Measurements from ENCODE around the gene GAGE10. TPM values are rescaled to one million over a fixed set of nuclear protein-coding genes. Genes with fewer than 3 reads are reported as not detected.
A peak's percentile ranks its signal among the peaks of the same experiment; 100 is the strongest.
"Not testable (repeated sequence)": the region's sequence is repeated elsewhere in the genome, so short reads cannot be mapped to it uniquely, and the experiment has no call there.

GAGE10 gene
- total and polyA plus RNA-seq, 2 donors (not counting 3 experiments of a cell fraction or from before 2014, with no cell fraction given), result not detected

- H3K9ac ChIP-seq (replicated peaks; ENCODE audit: extremely low read depth, insufficient read depth, low read length); DNase-seq (ENCODE audit: low read depth, low spot score); H3K4me2 ChIP-seq (ENCODE audit: insufficient read depth, low read length); dilution Hi-C loops (cut with MboI; ENCODE audit: extremely low pct_ligation_motif_present, low sequenced_read_pairs); H3K79me2 ChIP-seq (ENCODE audit: control insufficient read depth, insufficient read depth, low read length); H3K4me1 ChIP-seq (ENCODE audit: control insufficient read depth, extremely low read depth, insufficient read depth, low read length); intact Hi-C loops (cut with micrococcal nuclease); H4K20me1 ChIP-seq (replicated peaks; ENCODE audit: control insufficient read depth, extremely low read depth, insufficient read depth, low read length); BruUV-seq (replicated peaks); H3K27me3 ChIP-seq (ENCODE audit: control insufficient read depth in 2 of 2, insufficient read depth in 2 of 2, low read length in 2 of 2); H3K27ac ChIP-seq (ENCODE audit: insufficient read depth, low read depth, low read length); CTCF ChIA-PET; H3K36me3 ChIP-seq (ENCODE audit: control insufficient read depth in 2 of 2, extremely low read depth in 1 of 2, insufficient read depth in 2 of 2, low read length in 2 of 2); POLR2A ChIA-PET; H3K9me3 ChIP-seq (replicated peaks; ENCODE audit: control insufficient read depth, insufficient read depth, low read length); H3K9me1 ChIP-seq (replicated peaks; ENCODE audit: control insufficient read depth, extremely low read depth, insufficient read depth, low read length); FAIRE-seq; H3K4me3 ChIP-seq (replicated peaks in 1 of 3; ENCODE audit: insufficient read depth in 1 of 3, low read depth in 1 of 3, low read length in 3 of 3); H2AFZ ChIP-seq (ENCODE audit: low read depth, low read length): not testable (repeated sequence)
Observed at GRCh38 chrX:49344496-49345175, 41.2 kb downstream of the GAGE10 start.

- DNase-seq (ENCODE audit: low read depth, low spot score); H3K4me1 ChIP-seq (ENCODE audit: control insufficient read depth, extremely low read depth, insufficient read depth, low read length); dilution Hi-C loops (cut with MboI; ENCODE audit: extremely low pct_ligation_motif_present, low sequenced_read_pairs); H3K36me3 ChIP-seq (ENCODE audit: control insufficient read depth in 2 of 2, extremely low read depth in 1 of 2, insufficient read depth in 2 of 2, low read length in 2 of 2); H4K20me1 ChIP-seq (replicated peaks; ENCODE audit: control insufficient read depth, extremely low read depth, insufficient read depth, low read length); H3K4me3 ChIP-seq (replicated peaks in 1 of 3; ENCODE audit: insufficient read depth in 1 of 3, low read depth in 1 of 3, low read length in 3 of 3); intact Hi-C loops (cut with micrococcal nuclease); H3K27ac ChIP-seq (ENCODE audit: insufficient read depth, low read depth, low read length); BruUV-seq (replicated peaks); POLR2A ChIA-PET; H3K9me3 ChIP-seq (replicated peaks; ENCODE audit: control insufficient read depth, insufficient read depth, low read length); H3K9me1 ChIP-seq (replicated peaks; ENCODE audit: control insufficient read depth, extremely low read depth, insufficient read depth, low read length); CTCF ChIA-PET; H3K9ac ChIP-seq (replicated peaks; ENCODE audit: extremely low read depth, insufficient read depth, low read length); H2AFZ ChIP-seq (ENCODE audit: low read depth, low read length); H3K27me3 ChIP-seq (ENCODE audit: control insufficient read depth in 2 of 2, insufficient read depth in 2 of 2, low read length in 2 of 2); FAIRE-seq; H3K4me2 ChIP-seq (ENCODE audit: insufficient read depth, low read length); H3K79me2 ChIP-seq (ENCODE audit: control insufficient read depth, insufficient read depth, low read length): not testable (repeated sequence)
Observed at GRCh38 chrX:49345402-49345801, 42.0 kb downstream of the GAGE10 start.

- dilution Hi-C loops (cut with MboI; ENCODE audit: extremely low pct_ligation_motif_present, low sequenced_read_pairs); FAIRE-seq; H4K20me1 ChIP-seq (replicated peaks; ENCODE audit: control insufficient read depth, extremely low read depth, insufficient read depth, low read length); H3K4me1 ChIP-seq (ENCODE audit: control insufficient read depth, extremely low read depth, insufficient read depth, low read length); H3K9me3 ChIP-seq (replicated peaks; ENCODE audit: control insufficient read depth, insufficient read depth, low read length); H3K27ac ChIP-seq (ENCODE audit: insufficient read depth, low read depth, low read length); H3K4me2 ChIP-seq (ENCODE audit: insufficient read depth, low read length); intact Hi-C loops (cut with micrococcal nuclease); H3K9ac ChIP-seq (replicated peaks; ENCODE audit: extremely low read depth, insufficient read depth, low read length); H2AFZ ChIP-seq (ENCODE audit: low read depth, low read length); H3K9me1 ChIP-seq (replicated peaks; ENCODE audit: control insufficient read depth, extremely low read depth, insufficient read depth, low read length); H3K27me3 ChIP-seq (ENCODE audit: control insufficient read depth in 2 of 2, insufficient read depth in 2 of 2, low read length in 2 of 2); H3K4me3 ChIP-seq (replicated peaks in 1 of 3; ENCODE audit: insufficient read depth in 1 of 3, low read depth in 1 of 3, low read length in 3 of 3); H3K36me3 ChIP-seq (ENCODE audit: control insufficient read depth in 2 of 2, extremely low read depth in 1 of 2, insufficient read depth in 2 of 2, low read length in 2 of 2); POLR2A ChIA-PET; BruUV-seq (replicated peaks); CTCF ChIA-PET; H3K79me2 ChIP-seq (ENCODE audit: control insufficient read depth, insufficient read depth, low read length): not testable (repeated sequence)
- peak; percentile 4 for DNase-seq (ENCODE audit: low read depth, low spot score)
Observed at GRCh38 chrX:49346150-49346549, 42.7 kb downstream of the GAGE10 start.

Other genes with a start within 250 kb of the GAGE10 start
- 5.7 and 6.4 TPM in 2 replicates for gene CCDC120, start 244.6 kb upstream of the GAGE10 start, total RNA-seq
- gene CCDC120, start 244.6 kb upstream of the GAGE10 start, polyA plus RNA-seq, result 2.8 and 3.1 TPM in 2 replicates
- gene PRAF2, start 229.6 kb upstream of the GAGE10 start, total RNA-seq, result 41.6 and 45.4 TPM in 2 replicates
- gene PRAF2, start 229.6 kb upstream of the GAGE10 start, polyA plus RNA-seq, result 36.2 and 40.1 TPM in 2 replicates
- 29.9 and 32.2 TPM in 2 replicates for gene WDR45, start 223.8 kb upstream of the GAGE10 start, total RNA-seq
- 70.4 and 73.1 TPM in 2 replicates for gene WDR45, start 223.8 kb upstream of the GAGE10 start, polyA plus RNA-seq
- 21.3 and 22.6 TPM in 2 replicates for gene GPKOW, start 179.9 kb upstream of the GAGE10 start, total RNA-seq
- 17.5 and 22.1 TPM in 2 replicates for gene GPKOW, start 179.9 kb upstream of the GAGE10 start, polyA plus RNA-seq
- 0.48 and 0.77 TPM in 2 replicates for gene MAGIX, start 140.9 kb upstream of the GAGE10 start, total RNA-seq
- 0.88 and 0.94 TPM in 2 replicates for gene MAGIX, start 140.9 kb upstream of the GAGE10 start, polyA plus RNA-seq
- gene PLP2, start 131.7 kb upstream of the GAGE10 start, total RNA-seq, result 153 and 170 TPM in 2 replicates
- gene PLP2, start 131.7 kb upstream of the GAGE10 start, polyA plus RNA-seq, result 277 and 304 TPM in 2 replicates
- 9.6 and 15.0 TPM in 2 replicates for gene PRICKLE3, start 117.3 kb upstream of the GAGE10 start, total RNA-seq
- 6.8 and 8.6 TPM in 2 replicates for gene PRICKLE3, start 117.3 kb upstream of the GAGE10 start, polyA plus RNA-seq
- 0.46 and 0.77 TPM in 2 replicates for gene SYP, start 103.5 kb upstream of the GAGE10 start, total RNA-seq
- gene SYP, start 103.5 kb upstream of the GAGE10 start, polyA plus RNA-seq, result 0.11 and 0.21 TPM in 2 replicates
- gene CACNA1F, start 70.3 kb upstream of the GAGE10 start, total RNA-seq, result not detected in 2 replicates
- not detected in 2 replicates for gene CACNA1F, start 70.3 kb upstream of the GAGE10 start, polyA plus RNA-seq
- gene CCDC22, start 68.2 kb upstream of the GAGE10 start, total RNA-seq, result 13.2 and 14.8 TPM in 2 replicates
- 19.2 and 21.5 TPM in 2 replicates for gene CCDC22, start 68.2 kb upstream of the GAGE10 start, polyA plus RNA-seq
- not detected in 2 replicates for gene FOXP3, start 38.9 kb upstream of the GAGE10 start, total RNA-seq
- 0.06 and 0.08 TPM in 2 replicates for gene FOXP3, start 38.9 kb upstream of the GAGE10 start, polyA plus RNA-seq
- 2.1 and 2.5 TPM in 2 replicates for gene PPP1R3F, start 33.9 kb upstream of the GAGE10 start, total RNA-seq
- 1.5 and 1.6 TPM in 2 replicates for gene PPP1R3F, start 33.9 kb upstream of the GAGE10 start, polyA plus RNA-seq
- gene GAGE12J, start 18.4 kb downstream of the GAGE10 start, total RNA-seq, result not detected in 2 replicates
- not detected in 2 replicates for gene GAGE12J, start 18.4 kb downstream of the GAGE10 start, polyA plus RNA-seq
- not detected in 2 replicates for gene GAGE13, start 27.9 kb downstream of the GAGE10 start, total RNA-seq
- gene GAGE13, start 27.9 kb downstream of the GAGE10 start, polyA plus RNA-seq, result not detected in 2 replicates
- not detected in 2 replicates for gene GAGE12C, start 228.5 kb downstream of the GAGE10 start, total RNA-seq
- gene GAGE12C, start 228.5 kb downstream of the GAGE10 start, polyA plus RNA-seq, result not detected in 2 replicates
- gene GAGE12D, start 238.1 kb downstream of the GAGE10 start, total RNA-seq, result not detected in 2 replicates
- not detected in 2 replicates for gene GAGE12D, start 238.1 kb downstream of the GAGE10 start, polyA plus RNA-seq
- not detected in 2 replicates for gene GAGE12E, start 247.6 kb downstream of the GAGE10 start, total RNA-seq
- not detected in 2 replicates for gene GAGE12E, start 247.6 kb downstream of the GAGE10 start, polyA plus RNA-seq